GM06990 (cell line): Measurements from ENCODE around the gene CST5.

Source experiments
- DNase-seq: peaks from one replicate; pipeline ENCODE4 v3.0.0-alpha.2; 2011; ENCODE audit not compliant: insufficient read length; ENCODE audit errors: extremely low read depth
- H3K27me3 ChIP-seq: replicated peaks from 2 replicates; pipeline ENCODE4 v1.6.0; 2011; ENCODE audit warnings: low read length; ENCODE audit not compliant: control insufficient read depth, insufficient read depth
- H3K36me3 ChIP-seq: 2 replicates; pipeline ENCODE4 v1.5.1; 2011; ENCODE audit warnings: low read length; ENCODE audit not compliant: control insufficient read depth, insufficient read depth
- H3K4me3 ChIP-seq: replicated peaks from 2 replicates; pipeline ENCODE4 v1.5.1; 2011; ENCODE audit warnings: low read depth, mild to moderate bottlenecking, control low read depth, low read length
- TF ChIP-seq, protein P1 (sequence below): IDR thresholded peaks from 2 replicates; pipeline ENCODE4 v1.5.1; 2011; ENCODE audit warnings: low read length, control low read depth, mild to moderate bottlenecking, inconsistent platforms; ENCODE audit not compliant: insufficient read depth, poor library complexity, severe bottlenecking

CST5 gene

DNA sequence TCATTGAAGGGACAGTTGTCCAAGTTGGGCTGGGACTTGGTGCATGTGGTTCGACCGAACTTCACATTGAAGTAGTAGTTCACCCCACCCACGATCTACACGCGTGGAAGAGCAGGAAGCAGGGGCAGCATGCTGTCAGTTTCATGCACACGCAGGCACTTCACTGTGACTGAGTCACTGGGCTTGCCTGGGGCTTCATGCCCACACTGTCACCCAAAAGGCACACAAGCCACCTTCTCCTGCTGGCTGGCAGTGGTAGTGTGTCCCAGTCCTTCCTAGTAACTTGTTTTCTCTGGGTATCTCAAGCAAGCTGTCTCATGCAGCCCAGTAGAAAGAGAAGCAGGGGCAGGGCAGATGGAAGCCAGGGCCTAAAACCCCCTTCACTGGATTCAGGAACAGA lies 2.0 kb downstream of the CST5 start:
- DNase-seq = no peak
- Histone ChIP-seq H3K27me3 (no peaks in the 10 kb centered on the region), H3K36me3 (no peaks in the 10 kb centered on the region), H3K4me3 (no peak overlapping the region)
- TF ChIP-seq, protein P1, sequence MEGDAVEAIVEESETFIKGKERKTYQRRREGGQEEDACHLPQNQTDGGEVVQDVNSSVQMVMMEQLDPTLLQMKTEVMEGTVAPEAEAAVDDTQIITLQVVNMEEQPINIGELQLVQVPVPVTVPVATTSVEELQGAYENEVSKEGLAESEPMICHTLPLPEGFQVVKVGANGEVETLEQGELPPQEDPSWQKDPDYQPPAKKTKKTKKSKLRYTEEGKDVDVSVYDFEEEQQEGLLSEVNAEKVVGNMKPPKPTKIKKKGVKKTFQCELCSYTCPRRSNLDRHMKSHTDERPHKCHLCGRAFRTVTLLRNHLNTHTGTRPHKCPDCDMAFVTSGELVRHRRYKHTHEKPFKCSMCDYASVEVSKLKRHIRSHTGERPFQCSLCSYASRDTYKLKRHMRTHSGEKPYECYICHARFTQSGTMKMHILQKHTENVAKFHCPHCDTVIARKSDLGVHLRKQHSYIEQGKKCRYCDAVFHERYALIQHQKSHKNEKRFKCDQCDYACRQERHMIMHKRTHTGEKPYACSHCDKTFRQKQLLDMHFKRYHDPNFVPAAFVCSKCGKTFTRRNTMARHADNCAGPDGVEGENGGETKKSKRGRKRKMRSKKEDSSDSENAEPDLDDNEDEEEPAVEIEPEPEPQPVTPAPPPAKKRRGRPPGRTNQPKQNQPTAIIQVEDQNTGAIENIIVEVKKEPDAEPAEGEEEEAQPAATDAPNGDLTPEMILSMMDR = no peak

DNA sequence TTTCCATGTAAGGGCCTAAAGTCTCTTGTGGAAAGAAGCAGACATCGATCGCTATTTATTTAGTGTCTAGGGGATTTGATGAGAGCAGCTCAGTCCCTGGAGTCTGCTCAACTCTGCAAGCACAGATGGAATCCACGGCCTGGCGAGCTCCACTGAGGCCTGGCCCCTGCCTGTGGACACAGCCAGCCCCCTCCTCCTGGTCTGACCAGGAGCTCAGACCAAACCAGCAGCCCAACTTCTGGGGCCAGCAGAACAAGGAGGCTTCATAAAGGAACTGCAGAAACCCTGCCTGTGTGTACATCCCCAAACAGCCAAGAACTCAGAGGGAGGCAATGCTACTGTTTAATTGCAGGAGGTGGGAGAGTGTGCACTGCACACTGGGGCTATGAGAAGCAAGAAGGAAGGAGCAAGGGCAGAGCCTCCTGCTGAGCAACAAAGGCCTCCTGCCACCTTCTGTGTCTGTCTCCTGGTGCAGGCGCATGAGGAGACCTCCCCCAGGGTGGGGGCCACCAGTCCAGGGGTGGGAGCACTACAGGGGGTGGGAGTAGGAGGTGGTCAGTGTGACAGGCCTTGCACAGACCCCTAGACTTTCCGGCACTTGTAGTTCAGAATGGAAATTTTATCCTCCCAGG lies 3.8 kb downstream of the CST5 start:
- no peak for DNase-seq
- TF ChIP-seq, protein P1 = no peak
- Histone ChIP-seq H3K36me3 (no peaks in the 10 kb centered on the region), H3K4me3 (no peak overlapping the region), H3K27me3 (no peaks in the 10 kb centered on the region)

DNA sequence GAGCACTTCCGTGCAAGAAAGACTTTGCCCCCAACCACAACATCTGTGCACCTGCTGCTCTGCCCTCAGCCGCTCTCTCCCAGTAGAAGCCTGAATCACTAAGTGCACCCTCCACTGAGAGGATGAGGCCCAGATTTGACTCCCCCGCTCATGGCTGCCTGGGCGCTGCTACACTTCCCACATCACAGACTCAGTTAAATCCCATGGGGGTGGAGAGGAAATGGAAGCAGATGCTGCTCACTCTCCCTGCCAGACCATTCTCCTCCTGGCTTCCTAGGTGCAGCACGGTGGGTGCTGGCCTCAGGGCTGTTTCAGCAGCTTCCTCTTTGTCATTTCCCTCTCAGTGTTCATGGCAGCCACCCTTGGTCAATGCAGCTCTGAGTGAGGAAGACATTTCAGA lies 4.8 kb downstream of the CST5 start:
- Histone ChIP-seq H3K27me3 (no peaks in the 10 kb centered on the region; the same call in 1 of the 2 replicates), H3K4me3 (no peak overlapping the region), H3K36me3 (no peaks in the 10 kb centered on the region)
- DNase-seq = no peak
- TF ChIP-seq, protein P1 = no peak

DNA sequence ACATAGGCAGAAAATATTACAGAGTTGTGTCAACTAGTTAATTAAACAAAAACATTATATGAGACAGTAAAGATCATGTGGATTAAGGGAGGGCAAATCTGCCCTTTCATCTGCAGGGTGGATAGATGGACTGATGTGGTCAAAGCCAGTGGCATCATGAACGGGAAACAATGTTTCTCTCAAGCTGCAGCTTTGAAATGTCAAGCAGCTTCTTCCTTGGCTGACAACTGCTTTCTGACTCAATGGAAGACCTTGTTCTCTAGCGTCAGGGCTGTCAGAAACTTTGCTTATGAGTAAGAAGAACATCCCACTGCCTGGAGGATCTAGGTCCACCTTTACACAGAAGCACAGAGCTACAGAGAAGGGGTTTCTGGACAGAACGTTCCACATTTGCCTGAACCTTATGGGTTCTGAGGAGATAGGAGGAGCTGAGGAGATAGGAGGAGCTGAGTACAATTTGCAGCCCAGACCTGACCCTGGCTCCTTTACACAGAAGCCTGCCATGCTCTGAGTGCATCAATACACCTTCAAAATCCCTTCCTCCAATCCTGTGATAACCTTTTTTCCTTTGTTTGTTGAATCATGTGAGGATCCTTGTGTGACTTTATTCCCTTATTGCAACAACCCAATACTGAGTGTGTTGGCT lies 6.1 kb downstream of the CST5 start:
- Histone ChIP-seq H3K27me3 (no peaks in the 10 kb centered on the region; the same call in 1 of the 2 replicates), H3K36me3 (no peaks in the 10 kb centered on the region), H3K4me3 (no peak overlapping the region)
- no peak for DNase-seq
- TF ChIP-seq, protein P1 = no peak

DNA sequence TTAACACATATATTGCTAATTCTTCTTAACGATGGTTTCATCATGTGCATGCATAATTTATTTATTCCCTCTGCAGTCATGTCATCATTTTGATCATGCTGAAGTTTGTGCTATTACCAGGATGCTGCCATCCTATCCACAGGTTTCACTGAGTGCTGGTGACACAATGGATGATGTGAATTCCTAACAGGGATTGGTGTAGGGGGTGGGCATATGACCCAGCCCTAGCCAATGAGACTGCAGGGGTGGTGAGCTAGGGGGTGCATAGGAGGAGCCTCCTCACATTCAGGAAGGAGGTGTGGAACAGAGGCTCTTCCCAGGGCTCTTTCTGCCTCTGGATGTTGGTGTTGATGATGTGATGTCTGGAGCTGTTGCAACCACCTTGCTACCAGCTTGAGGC lies 7.5 kb downstream of the CST5 start:
- H3K4me3 ChIP-seq = no peak overlapping the region
- H3K27me3 ChIP-seq = no peaks in the 10 kb centered on the region; the same call in 1 of the 2 replicates
- no peak for DNase-seq
- H3K36me3 ChIP-seq = no peaks in the 10 kb centered on the region
- TF ChIP-seq, protein P1 = no peak
